Panc1 (cell line): Measurements from ENCODE around the gene MAPK11. TPM values are rescaled to one million over a fixed set of nuclear protein-coding genes. Genes with fewer than 3 reads are reported as not detected.

ENCODE experiments used
- ATAC-seq: fragments of 200-7000 bp; cut with Tn5 transposase; 2 replicates; pipeline ENCODE4 v1.9.1; 2020; ENCODE audit warnings: mild to moderate bottlenecking, moderate library complexity
- BruUV-seq: library from RNA; stranded (reverse); fragments of 400-500 nt; replicated peaks from 2 replicates; lab custom pipeline; 2021; lab: Mats Ljungman, UMichigan
- CTCF ChIA-PET: fragments of 300-600 bp; sonication (Branson Sonifier 250); formaldehyde crosslinking; loops from one replicate; lab custom pipeline; 2022; ENCODE audit warnings: antibody characterized with exemption; lab: Charles Lee
- POLR2A ChIA-PET: fragments of 300-600 bp; sonication (Branson Sonifier 250); formaldehyde crosslinking; loops from one replicate; lab custom pipeline; 2022; ENCODE audit warnings: antibody characterized with exemption; lab: Charles Lee
- DNase-seq: peaks from one replicate; pipeline ENCODE4 v3.0.0-alpha.2; 2010; ENCODE audit warnings: low read depth, low spot score
- H3K27ac ChIP-seq: 2 replicates; pipeline ENCODE4 v1.5.1; 2011; ENCODE audit warnings: mild to moderate bottlenecking, low read length, inconsistent platforms
- H3K27me3 ChIP-seq: fragments of 200-500 bp; sonication (Bioruptor generic); 2 replicates; pipeline ENCODE4 v1.6.0; 2014; ENCODE audit warnings: low read length, inconsistent platforms; ENCODE audit not compliant: control insufficient read depth, insufficient read depth
- H3K36me3 ChIP-seq: fragments of 200-500 bp; sonication (Bioruptor generic); 2 replicates; pipeline ENCODE4 v1.5.1; 2014; ENCODE audit warnings: inconsistent platforms, mild to moderate bottlenecking, low read length, moderate library complexity; ENCODE audit not compliant: control insufficient read depth, insufficient read depth
- H3K4me1 ChIP-seq: 2 replicates; pipeline ENCODE4 v1.5.1; 2011; ENCODE audit warnings: inconsistent platforms, mild to moderate bottlenecking, low read length, moderate library complexity; ENCODE audit not compliant: control insufficient read depth, insufficient read depth
- H3K4me3 ChIP-seq, 2 experiments: 2 replicates each; pipeline ENCODE4 v1.5.1; 2011 to 2012; ENCODE audit warnings: low read depth in 2 of 2, low read length in 2 of 2, mild to moderate bottlenecking in 2 of 2, inconsistent platforms in 1 of 2, moderate library complexity in 1 of 2
- H3K9me3 ChIP-seq: fragments of 200-500 bp; sonication (Bioruptor generic); 2 replicates; pipeline ENCODE4 v1.5.1; 2014; ENCODE audit warnings: low read depth, mild to moderate bottlenecking, inconsistent platforms, low read length, moderate library complexity; ENCODE audit not compliant: control insufficient read depth, insufficient read depth
- CTCF ChIP-seq: fragments of 450-650 bp; IDR thresholded peaks from 2 replicates; pipeline ENCODE4 v1.5.1; 2017; ENCODE audit warnings: mild to moderate bottlenecking
- POLR2AphosphoS5 ChIP-seq: IDR thresholded peaks from 2 replicates; pipeline ENCODE4 v1.6.1; 2012; ENCODE audit warnings: mild to moderate bottlenecking, low read depth, low read length, moderate library complexity
- REST ChIP-seq, 2 experiments: IDR thresholded peaks; 2 replicates each; pipeline ENCODE4 v1.6.1; 2011 to 2012; ENCODE audit warnings: low read depth in 2 of 2, control low read depth in 1 of 2, low read length in 1 of 2, mild to moderate bottlenecking in 1 of 2, moderate library complexity in 1 of 2; ENCODE audit not compliant: insufficient read depth in 1 of 2
- SIN3A ChIP-seq: IDR thresholded peaks from 2 replicates; pipeline ENCODE4 v1.6.1; 2012; ENCODE audit warnings: low read depth, mild to moderate bottlenecking, low read length, moderate library complexity, borderline replicate concordance; ENCODE audit not compliant: insufficient read depth
- TCF7L2 ChIP-seq: IDR thresholded peaks from 2 replicates; pipeline ENCODE4 v1.6.1; 2011; ENCODE audit warnings: mild to moderate bottlenecking, low read depth, low read length, inconsistent platforms
- in situ Hi-C: cut with HindIII; loops from 2 replicates; pipeline ENCODE4 v1.10.0; 2016; ENCODE audit warnings: low sequenced_read_pairs, low pct_unique_long_range_greater_than_20kb
- intact Hi-C: fragments of 100-400 bp; cut with micrococcal nuclease; formaldehyde crosslinking; loops from one replicate; pipeline ENCODE4 v1.10.0; 2022; ENCODE audit not compliant: unreplicated experiment
- total RNA-seq: library from RNA; stranded (reverse); gene quantifications from one replicate; pipeline ENCODE4 v1.2.1, GENCODE V29; 2021; ENCODE audit not compliant: unreplicated experiment

MAPK11 gene
- total RNA-seq, 1 experiment from 2014 or later: 77.7 TPM

GRCh38 chr22:50226063-50226874 lies 43.9 kb downstream of the MAPK11 start:
- ChIA-PET CTCF (no interaction called here), POLR2A (interaction anchor here (0.7 kb wide), 1 partner anchor 415 kb away, joined by 3 read pairs; no protein-coding TSS in a partner anchor)
- ATAC-seq: no peak
- no peaks in the 10 kb centered on the region for H3K4me1 ChIP-seq
- no peaks in the 10 kb centered on the region for H3K36me3 ChIP-seq
- no TSS peak for BruUV-seq
- no peak overlapping the region for H3K4me3 ChIP-seq
- in situ Hi-C loops: no loop called here
- TF ChIP-seq REST (IDR thresholded peaks at IDR 0.05; ENCODE audit: insufficient read depth in 1 of 2, low read depth in 2 of 2, low read length in 1 of 2) (no peak), CTCF (no peak), SIN3A (no peak), TCF7L2 (no peak), POLR2AphosphoS5 (no peak)
- no peak overlapping the region for H3K27ac ChIP-seq
- no peaks in the 10 kb centered on the region for H3K27me3 ChIP-seq
- intact Hi-C loops: no loop called here
- DNase-seq: no peak
- no peaks in the 10 kb centered on the region for H3K9me3 ChIP-seq

GRCh38 chr22:50225200-50225969 lies 44.8 kb downstream of the MAPK11 start:
- Histone ChIP-seq H3K36me3 (no peaks in the 10 kb centered on the region), H3K4me3 (no peak overlapping the region), H3K27me3 (no peaks in the 10 kb centered on the region), H3K9me3 (no peaks in the 10 kb centered on the region), H3K27ac (no peak overlapping the region), H3K4me1 (no peaks in the 10 kb centered on the region)
- no peak for ATAC-seq
- POLR2A ChIA-PET: interaction anchor here (0.7 kb wide), 1 partner anchor 415 kb away, joined by 3 read pairs; no protein-coding TSS in a partner anchor
- intact Hi-C loops: no loop called here
- no TSS peak for BruUV-seq
- TF ChIP-seq SIN3A (no peak), CTCF (no peak), TCF7L2 (no peak), REST (IDR thresholded peaks at IDR 0.05; ENCODE audit: insufficient read depth in 1 of 2, low read depth in 2 of 2, low read length in 1 of 2) (no peak), POLR2AphosphoS5 (no peak)
- CTCF ChIA-PET: no interaction called here
- no peak for DNase-seq
- in situ Hi-C loops: no loop called here
